ENCODE data around the gene TBX2.

The TBX2 gene

DNA sequence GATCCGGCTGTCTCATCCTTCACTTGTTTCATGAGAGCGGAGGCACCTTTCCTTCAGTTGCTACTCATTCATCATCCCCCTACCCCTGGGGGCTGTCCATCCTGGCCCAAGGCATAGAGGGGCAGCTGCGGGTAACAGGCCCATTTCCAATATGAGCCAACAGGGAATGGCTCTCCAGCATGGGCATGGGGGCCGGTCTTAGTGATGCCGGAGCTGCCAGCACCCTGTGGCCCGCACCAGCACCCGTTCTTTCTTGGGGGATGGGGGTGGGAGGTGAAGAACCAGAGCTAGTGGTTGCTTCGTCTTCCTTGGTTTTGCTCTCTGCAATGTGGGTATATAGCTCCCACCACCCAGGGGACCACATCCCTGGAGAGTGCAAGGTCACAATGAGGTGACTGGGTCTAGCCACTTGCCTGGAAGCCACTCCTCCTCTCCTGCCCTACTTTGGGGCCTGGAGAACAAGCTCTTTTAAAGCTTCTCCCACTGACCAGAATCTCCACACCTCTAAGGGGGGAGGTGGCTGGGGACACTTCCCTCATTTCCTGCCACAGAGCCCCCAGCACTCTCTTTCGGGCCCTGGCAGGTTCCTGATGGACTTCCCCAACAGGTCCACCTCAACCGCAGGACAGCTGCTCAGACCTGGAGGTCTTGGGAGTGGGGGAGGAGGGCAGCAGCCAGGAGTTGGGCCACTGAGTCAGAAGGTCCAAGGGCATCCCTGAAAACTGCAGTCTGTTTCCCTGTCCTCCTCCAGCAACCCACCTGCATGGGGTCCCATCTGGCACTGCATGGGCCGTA, 11.9 kb upstream of the TBX2 start:
- DNase-seq, result peak; percentile 7

DNA sequence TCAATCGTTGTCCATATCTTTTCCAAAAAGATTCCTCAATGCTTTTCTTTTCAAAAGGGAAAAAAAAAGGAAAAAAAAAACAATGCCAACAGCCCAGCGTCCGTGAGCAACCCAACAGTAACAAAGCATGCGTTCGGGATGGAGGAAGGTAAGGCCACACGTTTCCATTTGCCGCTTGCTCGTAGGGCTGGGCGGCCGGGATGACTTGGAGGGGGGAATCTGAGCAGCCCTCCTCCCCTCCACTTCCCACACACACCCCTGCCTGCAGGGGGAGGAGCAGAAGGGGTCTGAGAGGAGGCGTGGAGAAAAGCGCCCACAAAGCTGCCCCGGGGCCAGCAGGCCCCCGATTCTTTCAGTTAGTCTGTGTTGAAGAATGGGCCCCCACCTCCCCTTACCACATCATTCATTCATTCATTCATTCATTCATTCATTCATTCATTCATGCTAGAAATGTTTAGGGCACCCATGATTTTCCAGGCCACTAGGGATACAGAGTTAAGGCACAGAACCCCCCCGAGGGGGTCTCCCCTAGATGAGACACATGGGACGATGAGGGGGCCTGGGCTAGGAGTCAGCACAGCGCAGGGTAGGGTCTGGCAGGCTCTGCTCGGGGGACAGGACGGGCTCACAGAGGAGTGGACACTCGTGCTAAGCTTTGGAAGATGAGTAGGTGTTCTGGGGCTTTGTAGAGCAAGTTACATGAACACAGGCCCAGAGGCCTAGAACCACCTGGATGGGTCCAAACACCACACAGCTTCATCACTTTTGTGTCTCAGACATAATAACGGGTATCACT, 10.9 kb upstream of the TBX2 start:
- DNase-seq, result peak; percentile 6

DNA sequence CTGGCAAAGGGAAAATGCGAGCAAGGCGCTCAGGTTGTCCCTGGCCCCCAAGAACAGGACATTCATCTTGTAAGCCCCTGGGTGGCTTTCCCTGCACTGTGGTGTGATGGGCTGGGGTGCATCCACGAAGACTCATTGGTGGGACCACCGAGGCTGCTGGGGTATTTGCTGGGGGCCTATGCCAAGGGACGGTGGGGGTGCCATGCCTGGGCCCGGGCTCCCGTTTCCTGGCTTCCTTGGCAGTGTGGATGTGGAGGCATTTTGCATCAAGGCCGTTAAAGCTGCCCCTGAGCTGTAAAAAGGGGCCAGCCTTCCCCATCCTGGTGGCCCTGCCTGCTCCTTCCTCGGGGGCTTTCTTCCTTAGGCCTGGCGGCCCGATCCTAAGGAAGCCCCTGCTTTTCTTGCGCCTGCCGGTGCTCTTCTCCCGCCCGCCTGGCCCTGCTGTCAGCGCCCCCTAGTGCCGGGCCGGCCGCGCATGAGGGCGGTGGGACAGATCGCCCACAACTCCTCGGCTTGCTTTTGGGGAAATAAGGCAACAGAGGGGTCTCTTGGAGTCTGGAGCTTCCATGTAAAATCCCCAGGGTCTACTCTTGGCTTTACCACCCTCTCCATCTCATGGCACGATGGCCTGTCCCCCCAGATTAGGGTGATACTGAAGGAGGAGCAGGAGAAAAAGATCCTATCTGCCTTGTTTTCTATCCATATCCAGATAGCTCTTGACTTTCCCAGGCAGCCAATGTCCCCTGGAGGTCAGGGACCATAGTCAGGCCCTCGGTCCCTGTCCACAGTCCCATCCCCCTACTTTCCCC, 9.8 kb upstream of the TBX2 start:
- DNase-seq, result peak; percentile 87

DNA sequence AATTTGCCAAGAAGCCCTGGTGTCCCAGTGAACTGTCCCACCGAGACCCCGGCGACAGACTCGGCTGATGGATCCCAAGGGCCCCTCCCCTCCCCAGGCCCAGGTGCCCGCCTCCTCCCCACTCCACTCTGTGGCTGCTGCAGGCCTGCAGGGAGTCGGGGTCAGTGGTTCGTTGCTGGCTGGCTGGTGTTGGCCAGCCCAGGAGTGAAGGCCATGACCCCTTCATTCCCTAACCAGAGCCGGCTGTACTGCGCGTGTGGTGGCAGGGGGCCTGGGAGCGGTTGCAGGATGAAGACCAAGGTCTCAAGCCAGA, 9.2 kb upstream of the TBX2 start:
- DNase-seq, result peak; percentile 25

DNA sequence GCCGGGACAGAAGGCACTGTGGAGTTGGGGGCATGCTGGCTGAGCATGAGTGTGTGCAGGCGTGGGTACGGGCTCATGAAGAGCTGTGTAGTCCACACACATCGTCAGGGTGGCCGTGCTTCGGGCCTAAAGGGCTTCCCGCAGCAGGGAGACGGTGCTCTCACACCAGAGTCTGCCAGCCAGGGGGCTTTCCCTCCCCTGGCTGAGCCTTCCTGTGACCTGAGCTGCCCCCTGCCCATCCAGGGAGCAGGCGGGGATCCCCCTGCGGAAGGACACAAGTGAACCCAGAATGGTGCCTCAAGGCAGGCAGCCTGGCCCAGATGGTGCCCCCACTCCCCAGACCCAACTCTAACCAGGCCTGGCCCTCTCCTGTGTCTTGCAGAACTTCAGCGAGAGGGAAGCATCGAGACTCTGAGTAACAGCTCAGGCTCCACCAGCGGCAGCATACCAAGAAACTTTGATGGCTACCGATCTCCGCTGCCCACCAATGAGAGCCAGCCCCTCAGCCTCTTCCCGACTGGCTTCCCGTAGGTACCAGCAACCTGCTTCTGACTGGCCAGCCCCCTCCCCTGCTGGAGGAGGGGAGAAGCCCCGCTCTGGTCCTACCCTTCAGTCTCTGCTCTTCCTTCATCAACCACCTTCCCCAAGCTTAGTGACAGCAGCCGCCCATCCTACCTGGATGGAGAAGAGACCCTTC, 7.9 kb upstream of the TBX2 start:
- peak; percentile 32 for DNase-seq

DNA sequence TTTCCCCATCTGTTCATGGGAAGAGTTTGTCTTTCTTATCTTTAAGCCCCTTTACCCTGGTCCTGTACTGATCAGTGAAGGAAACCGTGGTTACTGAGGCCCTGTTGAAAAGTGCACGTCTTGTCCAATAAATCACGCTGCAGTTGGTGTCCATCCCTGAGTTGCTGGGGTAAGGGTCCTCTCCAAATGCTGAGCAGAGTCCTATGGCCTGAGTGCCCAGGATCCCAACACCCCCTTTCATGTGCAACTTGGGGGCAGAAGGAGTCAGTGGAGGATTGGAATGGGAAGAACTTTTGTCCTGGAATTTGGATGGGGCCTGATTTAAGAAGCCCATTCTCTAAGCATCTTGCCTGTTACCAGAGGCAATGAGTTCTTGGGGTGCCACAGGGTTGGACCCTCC, 7.0 kb upstream of the TBX2 start:
- DNase-seq, result peak; percentile 9

DNA sequence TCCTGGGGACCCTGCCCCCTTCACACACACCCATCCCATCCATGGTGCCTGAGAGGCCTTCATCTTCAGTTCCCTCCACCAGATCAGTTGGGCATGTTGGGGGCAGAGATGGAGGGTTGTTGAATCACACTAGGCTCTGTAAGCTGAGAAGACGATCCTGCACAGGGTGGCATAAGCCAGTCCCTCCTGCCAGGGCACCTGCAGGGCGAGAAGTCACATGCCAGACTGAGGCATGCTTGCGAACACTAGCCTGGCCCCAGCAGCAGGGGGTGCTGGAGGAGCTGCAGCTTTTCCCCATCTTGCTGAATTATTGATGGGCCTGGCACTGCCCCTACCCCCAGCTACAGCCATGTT, 6.1 kb upstream of the TBX2 start:
- DNase-seq, result no peak

DNA sequence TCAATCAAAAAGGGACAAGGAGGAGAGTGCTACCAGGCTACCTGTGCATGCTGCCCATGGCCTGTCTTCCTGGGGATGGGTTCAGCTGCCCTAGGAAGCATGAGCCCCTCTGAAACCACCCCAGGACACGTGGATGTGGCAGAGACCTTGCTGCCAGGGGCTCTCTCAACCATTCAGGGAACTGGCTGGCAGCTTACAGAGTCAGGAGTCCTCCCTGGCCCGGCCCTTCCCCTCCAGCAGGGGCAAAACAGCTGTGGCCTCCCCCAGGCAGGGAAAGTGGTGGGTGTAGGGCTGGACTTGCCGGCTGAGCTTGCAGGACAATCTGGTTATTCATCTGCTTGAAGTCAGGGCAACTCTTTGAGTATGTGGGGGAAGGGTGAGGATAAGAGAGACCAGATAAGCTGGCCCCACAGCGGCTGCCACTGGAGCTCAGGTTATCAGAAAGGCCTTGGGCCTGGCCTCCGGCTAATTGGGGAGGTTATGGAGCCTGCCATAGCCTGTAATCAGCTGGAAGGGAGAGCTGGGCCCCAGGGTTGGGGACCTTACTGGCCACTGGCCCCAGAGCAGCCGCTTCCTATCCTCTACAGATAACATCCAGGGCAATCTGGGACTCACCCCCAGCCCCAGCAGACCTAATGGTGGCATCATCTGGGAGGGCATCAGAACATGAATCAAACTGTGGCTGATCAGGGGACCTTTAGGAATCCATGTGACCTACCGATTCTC, 5.6 kb upstream of the TBX2 start:
- peak; percentile 69 for DNase-seq

DNA sequence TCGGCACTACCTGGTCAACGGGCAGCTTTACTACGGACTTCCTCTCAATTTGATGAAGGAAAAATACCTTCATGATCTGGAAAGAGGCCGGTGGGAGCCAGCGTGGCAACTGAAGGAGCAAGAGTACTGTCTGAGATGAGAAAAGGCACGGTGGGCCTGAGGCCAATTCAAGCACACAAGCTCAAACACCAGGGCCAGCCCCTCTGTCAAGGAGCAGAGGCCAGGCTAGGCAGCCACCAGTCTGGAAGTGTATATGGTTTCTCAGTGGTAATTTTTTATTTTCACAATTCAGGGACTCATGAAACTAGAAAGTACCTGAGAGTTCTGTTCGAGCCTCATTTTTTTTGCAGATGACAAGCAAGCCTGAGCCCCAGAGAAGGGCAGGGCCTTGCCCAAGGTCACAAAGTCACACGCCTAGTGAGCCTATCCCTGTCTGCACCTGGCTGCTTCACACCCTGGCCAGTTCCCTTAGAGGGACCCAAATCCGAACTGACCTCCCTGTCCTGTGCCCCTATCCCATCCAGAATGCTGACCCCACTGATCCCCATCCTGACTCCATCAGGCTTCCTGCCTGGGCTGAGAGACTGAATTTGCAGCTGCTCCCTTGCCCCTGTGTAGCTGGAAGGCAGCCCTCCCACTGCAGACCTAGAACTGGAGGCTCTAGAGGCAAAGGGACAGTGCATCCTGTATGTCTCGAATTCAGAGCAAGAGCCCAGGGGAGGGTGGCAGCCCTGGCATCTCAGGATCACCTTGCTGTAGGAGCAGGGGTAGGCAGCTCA, 4.8 kb upstream of the TBX2 start:
- peak; percentile 57 for DNase-seq

DNA sequence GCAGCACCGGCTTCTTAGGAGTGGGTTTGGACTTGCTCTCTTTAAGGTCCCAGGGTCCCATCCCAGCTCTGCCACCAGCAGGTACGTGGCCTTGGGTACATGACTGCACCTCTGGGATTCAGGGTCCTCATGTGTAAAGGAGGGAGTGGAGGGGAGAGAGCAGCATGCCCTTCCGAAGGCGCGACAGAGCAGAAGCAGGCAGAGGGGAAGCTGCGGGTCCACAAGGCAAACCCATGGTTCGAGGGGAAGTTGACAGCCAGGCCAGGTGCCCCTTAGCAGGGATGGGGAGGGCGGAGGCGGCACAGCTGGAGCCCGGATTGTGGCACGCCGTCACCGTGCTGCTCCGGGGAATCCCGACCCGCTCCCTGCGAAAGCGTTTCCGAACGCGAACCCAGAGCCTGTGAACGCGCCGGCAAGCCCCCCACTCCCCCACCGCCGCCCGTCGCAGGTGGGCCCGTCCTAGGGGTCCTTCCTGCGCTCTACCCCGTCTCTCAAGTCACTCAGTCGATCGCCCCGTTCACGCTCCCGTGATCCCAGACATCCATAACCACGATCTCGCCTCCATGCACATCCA, 4.1 kb upstream of the TBX2 start:
- DNase-seq, result no peak

DNA sequence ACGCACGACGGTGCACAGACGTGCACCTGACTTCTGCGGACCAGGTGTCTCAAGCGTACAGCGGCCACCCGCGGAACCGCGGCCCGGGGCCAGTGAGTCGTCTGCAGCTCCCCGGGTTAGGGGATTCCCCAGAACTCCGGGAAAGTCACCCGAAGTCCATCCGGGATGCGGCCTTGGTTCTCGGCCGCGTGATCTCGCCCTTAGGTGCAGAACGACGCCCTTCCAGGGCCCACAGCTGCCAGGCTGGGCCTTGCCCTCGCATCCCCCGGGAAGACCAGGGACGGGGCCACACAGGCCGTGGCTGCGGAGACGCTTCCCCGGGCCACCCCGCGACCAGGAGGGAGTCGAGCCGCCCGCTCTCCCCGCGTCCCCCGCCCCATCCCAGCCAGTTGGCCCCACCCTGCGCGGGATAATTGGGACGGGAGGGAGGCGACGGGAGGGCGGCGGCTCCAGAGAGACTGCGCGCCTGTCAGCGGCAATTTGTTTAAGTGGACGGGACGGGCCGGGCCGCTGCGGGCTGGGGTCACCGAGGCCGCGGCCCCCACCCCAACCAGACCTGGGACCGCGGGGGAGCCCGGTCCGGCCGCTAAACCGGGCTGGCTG, 3.6 kb upstream of the TBX2 start:
- DNase-seq, result peak; percentile 79

DNA sequence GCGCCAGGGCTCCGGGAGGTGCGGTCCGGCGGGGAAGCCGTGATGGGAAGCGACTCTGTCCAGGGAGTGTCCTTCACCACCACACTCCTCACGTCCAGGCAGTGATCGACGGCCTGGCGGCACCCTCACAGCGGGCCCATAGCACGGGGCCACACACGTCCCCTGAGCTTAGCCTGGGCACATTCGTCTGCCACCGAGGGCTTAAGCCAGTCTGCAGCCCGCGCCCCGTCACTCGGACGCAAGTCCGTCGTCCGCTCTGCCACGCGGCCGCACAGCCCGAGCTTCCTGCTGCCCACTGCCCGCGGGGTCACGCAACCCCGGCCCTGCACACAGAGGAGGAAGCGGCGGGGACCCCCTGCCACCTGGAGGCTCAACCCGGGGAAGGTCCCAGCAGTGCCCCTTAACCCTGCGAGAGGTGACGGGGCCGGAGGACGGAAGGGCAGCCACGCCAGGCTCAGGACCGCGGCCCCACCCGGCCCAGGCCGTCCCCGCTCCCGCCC, 3.0 kb upstream of the TBX2 start:
- DNase-seq, result peak; percentile 92

DNA sequence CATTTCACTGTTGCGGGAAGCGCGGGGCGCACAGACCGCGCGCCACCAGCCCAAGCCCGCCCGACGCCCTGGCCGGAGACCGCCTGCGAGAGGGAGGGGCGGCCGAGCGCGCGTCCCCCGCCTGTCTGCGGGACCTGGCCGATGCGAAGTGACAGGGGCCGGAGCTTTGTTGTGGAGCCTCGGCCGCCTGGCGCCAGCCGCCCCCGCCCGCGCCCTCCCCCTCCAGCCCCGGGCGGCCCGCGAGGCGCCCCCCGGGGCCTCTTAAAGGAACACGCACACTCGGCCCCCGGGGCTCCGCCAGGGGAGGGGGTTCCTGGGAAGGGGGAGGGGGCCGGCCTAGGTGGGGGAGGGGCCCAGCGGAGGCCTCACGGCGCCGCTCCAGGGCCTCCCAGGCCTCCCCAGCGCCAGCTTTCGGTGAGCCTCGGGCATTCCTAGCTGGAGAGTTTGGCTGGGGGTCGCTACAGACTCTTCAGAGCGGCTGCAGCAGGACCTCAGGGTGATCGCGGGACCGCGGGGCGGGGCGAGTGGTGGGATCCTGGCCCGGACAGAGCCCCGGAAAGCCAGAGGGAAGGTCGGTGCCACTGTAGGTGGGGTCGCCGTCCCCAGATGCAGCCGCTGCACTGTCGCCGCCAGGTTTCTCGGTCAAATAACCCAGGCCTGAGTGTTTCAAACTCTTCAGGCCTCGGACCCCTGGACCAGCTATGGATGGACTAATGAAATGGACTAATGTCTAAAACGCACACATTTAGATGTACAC, 2.4 kb upstream of the TBX2 start:
- DNase-seq, result peak; percentile 89

DNA sequence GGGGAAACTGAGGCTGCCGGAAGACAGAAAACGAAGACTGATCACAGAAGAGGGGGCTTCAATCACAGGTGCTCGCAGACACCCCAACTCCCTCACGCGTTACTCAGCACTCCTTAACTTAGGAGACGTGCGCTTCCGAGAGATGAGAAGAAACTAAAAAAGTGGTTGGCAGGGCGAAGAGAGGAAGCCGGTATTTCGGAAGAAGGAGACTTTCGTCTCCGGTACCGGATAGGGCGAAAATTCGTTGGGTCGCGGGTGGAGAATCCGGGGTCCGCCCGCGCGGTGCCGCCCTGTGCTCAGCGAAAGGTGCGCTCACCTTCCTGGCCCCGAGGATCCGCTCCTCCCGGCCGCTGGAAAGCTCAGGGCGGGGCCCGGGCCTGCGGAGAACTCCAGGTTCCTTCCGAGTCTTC, 917 bp upstream of the TBX2 start:
- no peak for DNase-seq

DNA sequence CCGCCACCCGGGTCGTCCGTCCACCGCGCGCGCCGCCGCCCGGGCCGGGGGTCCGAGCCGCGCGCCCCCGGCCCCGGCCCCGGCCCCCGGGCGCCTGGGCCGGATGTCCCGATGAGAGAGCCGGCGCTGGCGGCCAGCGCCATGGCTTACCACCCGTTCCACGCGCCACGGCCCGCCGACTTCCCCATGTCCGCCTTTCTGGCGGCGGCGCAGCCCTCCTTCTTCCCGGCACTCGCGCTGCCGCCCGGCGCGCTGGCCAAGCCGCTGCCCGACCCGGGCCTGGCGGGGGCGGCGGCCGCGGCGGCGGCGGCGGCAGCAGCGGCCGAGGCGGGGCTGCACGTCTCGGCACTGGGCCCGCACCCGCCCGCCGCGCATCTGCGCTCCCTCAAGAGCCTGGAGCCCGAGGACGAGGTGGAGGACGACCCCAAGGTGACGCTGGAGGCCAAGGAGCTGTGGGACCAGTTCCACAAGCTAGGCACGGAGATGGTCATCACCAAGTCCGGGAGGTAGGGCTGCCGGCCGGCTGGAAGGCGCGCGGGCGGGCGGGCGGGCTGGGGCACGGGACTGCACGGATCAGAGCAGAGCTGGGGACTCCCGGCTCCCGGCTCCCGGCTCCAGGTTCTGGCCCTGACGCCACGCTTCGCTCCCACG, 548 bp downstream of the TBX2 start:
- DNase-seq, result peak; percentile 37

DNA sequence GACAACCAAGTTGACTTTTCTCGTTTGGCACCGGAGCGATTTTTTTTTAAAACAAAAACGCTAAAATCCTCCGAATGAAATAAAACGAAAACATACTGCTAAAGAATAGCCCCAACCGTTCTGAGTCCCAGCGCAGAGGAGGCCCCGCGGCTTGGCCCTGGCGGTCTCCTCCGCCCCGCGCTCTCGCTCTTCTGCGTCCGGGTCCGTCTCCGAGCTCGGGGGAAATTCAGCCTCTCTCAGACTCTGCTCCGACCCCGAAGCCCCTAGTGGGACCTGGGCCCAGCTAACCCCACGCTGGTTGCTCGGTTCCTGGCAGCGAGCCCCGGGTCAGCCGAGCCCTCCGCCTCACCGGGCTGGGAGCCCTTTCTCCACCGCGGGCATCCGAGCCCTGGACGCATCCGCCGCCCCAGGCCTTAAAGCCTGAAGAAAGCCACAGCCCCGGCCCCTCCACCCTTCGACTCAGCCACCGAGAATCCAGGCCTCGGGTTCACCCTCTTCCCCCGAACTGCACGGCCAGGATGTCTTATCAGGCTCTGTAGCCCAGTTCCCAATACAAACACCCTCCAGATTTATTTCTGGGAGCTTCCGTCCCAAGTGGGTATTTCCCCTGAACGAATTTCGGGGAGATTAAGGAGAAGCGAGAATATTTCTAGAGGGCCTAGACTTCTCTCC, 1.2 kb downstream of the TBX2 start:
- DNase-seq, result peak; percentile 71

DNA sequence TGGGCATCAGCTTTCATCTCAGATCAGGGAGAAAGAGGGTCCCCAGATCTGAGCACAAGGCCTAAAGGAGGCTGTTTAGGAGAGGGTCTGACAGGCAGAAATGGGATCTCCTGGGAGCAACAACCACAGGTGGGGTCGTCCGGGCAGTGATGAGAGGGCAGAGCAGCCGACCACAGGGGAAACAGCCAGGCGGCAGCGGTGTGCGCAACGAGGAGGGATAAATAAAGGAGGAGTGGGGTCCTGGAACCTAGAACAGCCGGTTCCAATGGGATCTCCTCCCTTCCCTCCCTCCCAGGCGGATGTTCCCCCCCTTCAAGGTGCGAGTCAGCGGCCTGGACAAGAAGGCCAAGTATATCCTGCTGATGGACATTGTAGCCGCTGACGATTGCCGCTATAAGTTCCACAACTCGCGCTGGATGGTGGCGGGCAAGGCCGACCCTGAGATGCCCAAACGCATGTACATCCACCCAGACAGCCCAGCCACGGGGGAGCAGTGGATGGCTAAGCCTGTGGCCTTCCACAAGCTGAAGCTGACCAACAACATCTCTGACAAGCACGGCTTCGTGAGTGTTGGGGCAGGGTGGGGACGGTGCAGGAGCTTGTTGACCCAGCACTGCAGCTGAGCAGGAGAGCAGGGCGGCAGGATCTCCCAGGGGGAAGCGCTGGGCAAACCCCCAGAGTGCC, 1.9 kb downstream of the TBX2 start:
- DNase-seq, result peak; percentile 77

DNA sequence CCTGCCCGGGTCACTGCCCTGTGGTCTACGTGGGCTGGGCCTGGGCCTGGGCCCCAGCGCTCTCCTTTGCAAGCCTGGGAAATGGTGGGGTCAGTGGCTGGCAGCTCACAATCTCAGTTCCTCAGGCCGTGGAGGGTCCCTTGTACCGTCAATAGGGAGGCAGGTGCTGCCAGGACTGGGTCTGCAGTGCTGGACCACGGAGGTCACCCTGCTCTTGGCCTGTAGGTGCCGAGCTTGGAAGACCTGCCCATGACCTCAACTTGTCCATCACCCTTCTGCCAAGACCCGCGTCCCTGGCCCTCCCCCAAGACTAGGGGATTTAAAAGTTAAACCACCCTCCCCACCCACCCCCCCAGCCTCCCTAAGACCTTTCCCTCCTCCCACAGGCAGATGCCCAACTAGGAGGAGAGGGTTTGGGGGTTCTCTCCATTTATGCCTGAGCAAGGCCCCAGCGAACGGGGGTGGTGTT, 2.5 kb downstream of the TBX2 start:
- no peak for DNase-seq

All from retina (tissue), 1 donor.